Common myeloid progenitor, CD34-positive (primary cell): ENCODE results near the gene IQCE.

Experiments
- CTCF ChIA-PET: fragments of 350-600 bp; sonication (Branson Sonifier 250); formaldehyde crosslinking; loops from one replicate; lab custom pipeline; 2021; ENCODE audit warnings: antibody characterized with exemption; lab: Charles Lee
- POLR2A ChIA-PET: fragments of 350-600 bp; sonication (Branson Sonifier 250); formaldehyde crosslinking; loops from one replicate; lab custom pipeline; 2021; ENCODE audit warnings: antibody characterized with exemption; lab: Charles Lee
- DNase-seq, 3 donors: peaks; one replicate each; pipeline versions ENCODE4 v3.0.0 to v3.0.0-alpha.2; 2013
- H3K27ac ChIP-seq, 2 experiments: 1 replicate in 1 of 2; 2 replicates in 1 of 2; pipeline ENCODE4 v1.7.0; 2013; ENCODE audit warnings: inconsistent platforms in 2 of 2, low read length in 2 of 2, mild to moderate bottlenecking in 2 of 2, low read depth in 1 of 2, moderate library complexity in 1 of 2; ENCODE audit not compliant: severe bottlenecking in 2 of 2, insufficient read depth in 1 of 2, poor library complexity in 1 of 2
- H3K27me3 ChIP-seq, 5 experiments: replicated peaks in 2 of 5; 1 replicate in 3 of 5; 2 replicates in 2 of 5; pipeline versions ENCODE4 v1.6.1 to v1.7.0; 2013; ENCODE audit warnings: low read length in 4 of 5, mild to moderate bottlenecking in 2 of 5, moderate library complexity in 2 of 5, inconsistent platforms in 1 of 5; ENCODE audit not compliant: insufficient read depth in 5 of 5, control insufficient read depth in 4 of 5
- H3K36me3 ChIP-seq, 4 experiments: 1 replicate in 2 of 4; 2 replicates in 2 of 4; pipeline versions ENCODE4 v1.6.1 to v1.7.0; 2013; ENCODE audit warnings: low read length in 3 of 4, control low read depth in 1 of 4, mild to moderate bottlenecking in 1 of 4; ENCODE audit not compliant: control insufficient read depth in 4 of 4, insufficient read depth in 4 of 4
- H3K4me1 ChIP-seq, 4 experiments: 1 replicate in 3 of 4; 2 replicates in 1 of 4; pipeline versions ENCODE4 v1.6.1 to v1.7.1; 2013; ENCODE audit warnings: low read length in 3 of 4, mild to moderate bottlenecking in 3 of 4, control low read depth in 1 of 4, inconsistent platforms in 1 of 4, moderate library complexity in 1 of 4; ENCODE audit not compliant: control insufficient read depth in 4 of 4, insufficient read depth in 4 of 4; ENCODE audit errors: control extremely low read depth in 1 of 4
- H3K4me3 ChIP-seq, 7 experiments: 1 replicate in 4 of 7; 2 replicates in 3 of 7; pipeline versions ENCODE4 v1.5.1 to v1.7.0; 2013; ENCODE audit warnings: mild to moderate bottlenecking in 7 of 7, low read length in 6 of 7, moderate library complexity in 6 of 7, inconsistent platforms in 2 of 7, low read depth in 2 of 7, control low read depth in 1 of 7; ENCODE audit not compliant: insufficient read depth in 4 of 7, control insufficient read depth in 1 of 7; ENCODE audit errors: extremely low read depth in 1 of 7
- H3K9me3 ChIP-seq, 5 experiments: 1 replicate in 4 of 5; 2 replicates in 1 of 5; pipeline versions ENCODE4 v1.6.1 to v1.7.1; 2013; ENCODE audit warnings: low read length in 4 of 5, mild to moderate bottlenecking in 2 of 5, inconsistent platforms in 1 of 5, low read depth in 1 of 5, moderate library complexity in 1 of 5; ENCODE audit not compliant: control insufficient read depth in 4 of 5, insufficient read depth in 2 of 5; ENCODE audit errors: control extremely low read depth in 1 of 5
- WGBS: methylation state at CpG from one replicate; pipeline ENCODE4 v1.1.5; 2013; ENCODE audit not compliant: insufficient coverage; 5-methylcytosine and 5-hydroxymethylcytosine counted together

IQCE gene

DNA sequence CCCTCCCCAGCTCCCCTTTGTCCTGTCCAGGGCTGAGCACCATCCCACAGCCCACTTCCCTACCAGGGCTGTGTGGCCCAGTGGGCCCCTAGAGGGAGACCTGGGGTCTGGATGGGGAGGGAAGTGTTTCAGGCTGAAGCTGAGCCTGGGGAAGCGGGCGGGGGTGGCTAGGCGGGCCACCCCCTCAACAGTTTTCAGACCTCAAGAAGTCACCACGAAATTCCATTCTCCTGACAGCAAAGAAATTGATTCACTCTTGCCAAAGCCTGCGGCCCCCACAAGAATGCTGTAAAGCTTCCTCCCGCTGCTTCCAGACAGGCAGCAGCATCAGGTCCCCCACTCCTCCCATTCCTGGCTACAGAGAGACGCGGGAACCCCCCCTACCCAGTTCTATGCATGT is 41.8 kb upstream of the IQCE start:
- Histone ChIP-seq H3K27ac (no peak overlapping the region), H3K4me3 (no peak overlapping the region), H3K27me3 (peaks cover 0 to 4% (median 0%) of the 10 kb centered on the region in 5 experiments), H3K4me1 (peaks cover 7 to 58% (median 53%) of the 10 kb centered on the region in 4 experiments), H3K9me3 (no peaks in the 10 kb centered on the region), H3K36me3 (no peaks in the 10 kb centered on the region)
- DNase-seq, result no peak
- ChIA-PET CTCF (interaction anchor here (0.6 to 1.3 kb wide), 4 partner anchors 9 to 48 kb away, joined by 3 to 5 read pairs (median 4); no protein-coding TSS in a partner anchor), POLR2A (no interaction called here)
- 66% methylated on average over 8 of the region's 8 CpGs for WGBS

DNA sequence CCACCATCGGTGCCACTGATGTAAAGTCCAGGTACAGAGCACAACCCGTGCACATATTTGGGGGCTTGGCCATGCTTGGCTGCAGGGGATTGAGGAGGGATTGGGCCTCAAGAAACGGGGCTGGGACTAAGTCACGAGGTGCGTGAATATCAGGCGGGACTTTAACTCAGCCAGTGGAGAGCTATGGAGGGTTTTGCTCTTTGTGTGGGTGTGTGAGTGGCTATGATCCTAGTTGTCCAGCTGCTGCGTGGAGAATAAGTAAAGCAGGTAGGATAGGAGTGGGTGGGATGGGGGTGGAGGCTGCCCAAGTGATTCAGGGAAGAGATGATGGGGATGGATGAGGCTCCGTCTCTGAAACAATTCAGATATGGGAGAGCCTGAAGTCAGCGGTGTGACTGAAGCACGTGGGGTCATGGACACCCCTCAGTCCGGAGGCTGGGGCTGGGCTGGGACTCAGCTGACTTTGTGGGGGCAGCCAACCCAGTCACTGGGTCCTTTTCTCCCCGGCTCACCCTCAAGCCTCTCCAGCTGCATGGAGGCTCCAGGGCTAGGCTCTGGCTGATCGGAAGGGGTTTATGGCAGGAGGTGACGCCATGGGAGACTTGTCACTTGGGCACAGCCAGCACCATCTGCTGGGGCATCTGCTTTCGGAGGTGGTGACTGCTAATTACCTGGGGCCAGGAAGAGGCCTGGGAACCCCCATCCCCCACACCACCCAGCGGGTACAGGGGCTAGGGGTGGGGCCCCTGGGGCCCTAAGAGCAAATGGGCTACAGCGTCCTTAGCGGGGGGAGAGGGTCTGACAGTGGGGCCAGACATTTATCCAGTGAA is 40.9 kb upstream of the IQCE start:
- ChIA-PET CTCF (interaction anchor here (0.7 to 1.3 kb wide), 5 partner anchors 8 to 20 kb away, joined by 3 to 5 read pairs (median 4); no protein-coding TSS in a partner anchor), POLR2A (interaction anchor here (0.5 kb wide), 1 partner anchor 220 kb away, joined by 3 read pairs; no protein-coding TSS in a partner anchor)
- H3K4me3 ChIP-seq, result no peak overlapping the region
- 97% methylated on average over 14 of the region's 18 CpGs for WGBS
- H3K27ac ChIP-seq, result no peak overlapping the region
- no peak for DNase-seq
- H3K36me3 ChIP-seq, result no peaks in the 10 kb centered on the region
- peaks cover 5 to 58% (median 53%) of the 10 kb centered on the region in 4 experiments for H3K4me1 ChIP-seq
- no peaks in the 10 kb centered on the region for H3K9me3 ChIP-seq
- peaks cover 0 to 4% (median 0%) of the 10 kb centered on the region in 5 experiments for H3K27me3 ChIP-seq

DNA sequence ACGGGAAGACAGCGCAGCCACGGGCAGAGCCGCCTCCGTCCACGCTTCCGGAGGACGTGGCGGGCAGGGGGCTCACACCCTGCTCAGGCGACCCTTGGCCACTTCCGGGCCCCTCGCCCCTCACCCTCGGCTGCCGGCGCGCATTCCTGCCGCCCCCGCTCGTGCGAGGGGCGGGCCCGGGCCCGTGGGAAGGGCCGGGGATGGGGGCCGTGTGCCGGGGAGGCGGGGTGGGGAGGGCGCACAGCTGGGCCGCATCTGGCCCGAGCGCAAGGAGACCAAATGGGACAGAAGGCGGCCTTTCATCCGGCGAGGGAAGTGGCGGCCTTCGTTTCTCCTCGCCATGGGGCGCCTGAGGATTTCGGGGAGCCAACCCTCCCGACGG is 40.1 kb upstream of the IQCE start:
- Histone ChIP-seq H3K36me3 (no peaks in the 10 kb centered on the region), H3K9me3 (no peaks in the 10 kb centered on the region), H3K27me3 (peaks cover 0 to 4% (median 0%) of the 10 kb centered on the region in 5 experiments), H3K4me1 (peaks cover 5 to 66% (median 57%) of the 10 kb centered on the region in 4 experiments), H3K4me3 (peak overlapping the region in 6 of 7 experiments; percentile 13 to 78 (median 62)), H3K27ac (no peak overlapping the region)
- POLR2A ChIA-PET, result no interaction called here
- WGBS, result 6% methylated on average over 37 of the region's 41 CpGs
- DNase-seq, result no peak
- CTCF ChIA-PET, result no interaction called here

DNA sequence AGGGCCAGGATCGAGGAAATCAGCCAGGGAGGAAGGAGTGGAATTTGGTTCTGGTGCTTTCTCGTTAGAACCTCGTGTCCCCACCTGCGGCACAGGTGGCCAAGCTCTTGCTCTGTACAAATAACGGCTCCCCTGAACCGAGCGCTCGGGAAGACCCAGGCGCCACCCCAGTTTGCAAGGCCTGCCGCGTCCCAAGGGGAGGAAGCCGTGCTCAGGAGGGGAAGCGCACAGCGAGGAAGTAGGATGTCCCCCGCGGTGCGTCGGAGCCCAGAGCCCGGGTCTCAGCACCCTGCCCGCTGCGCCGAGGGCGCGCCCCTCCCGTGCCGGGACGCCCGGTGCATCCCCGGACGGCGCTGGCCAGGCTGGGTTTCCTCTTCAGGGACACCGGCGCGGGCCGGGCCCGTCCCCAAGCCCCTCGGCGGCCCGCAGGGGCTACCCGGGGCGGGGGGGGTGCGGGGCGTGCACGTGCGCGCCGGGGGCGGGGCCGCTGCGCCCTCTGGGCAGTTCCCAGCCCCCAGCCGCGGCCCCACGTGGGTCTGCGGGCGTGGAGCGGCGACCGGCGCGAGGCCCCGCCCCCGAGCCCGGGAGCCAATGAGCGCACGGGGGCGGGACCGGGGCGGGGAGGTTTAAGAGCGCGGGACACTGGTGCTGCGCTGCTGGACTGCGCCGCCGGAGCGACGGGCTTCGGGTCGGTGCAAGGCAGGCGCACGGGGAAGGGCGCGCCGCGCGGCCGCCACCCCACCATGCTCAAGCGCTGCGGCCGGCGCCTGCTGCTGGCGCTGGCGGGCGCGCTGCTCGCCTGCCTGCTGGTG is 39.5 kb upstream of the IQCE start, which contains the start of gene LFNG:
LFNG (plus strand) TSS at position 656 of the 812 bp plus-strand sequence; CDS start at position 744, 88 bp downstream.
- no peaks in the 10 kb centered on the region for H3K36me3 ChIP-seq
- peak within 1 kb of the TSS; percentile 22 to 78 (median 71) for H3K4me3 ChIP-seq
- no peak within 1 kb of the TSS for H3K27ac ChIP-seq
- peak; percentile 76 to 85 (median 80) for DNase-seq
- 0% methylated on average over 85 of the region's 95 CpGs for whole genome bisulfite sequencing
- H3K9me3 ChIP-seq, result no peaks in the 10 kb centered on the region
- ChIA-PET POLR2A (interaction anchor here (1.2 to 2.0 kb wide), 2 partner anchors 8 to 11 kb away, joined by 3 to 13 read pairs; no protein-coding TSS in a partner anchor), CTCF (no interaction called here)
- H3K27me3 ChIP-seq, result peaks cover 0 to 4% (median 0%) of the 10 kb centered on the region in 5 experiments
- peaks cover 5 to 72% (median 63%) of the 10 kb centered on the region in 4 experiments for H3K4me1 ChIP-seq

DNA sequence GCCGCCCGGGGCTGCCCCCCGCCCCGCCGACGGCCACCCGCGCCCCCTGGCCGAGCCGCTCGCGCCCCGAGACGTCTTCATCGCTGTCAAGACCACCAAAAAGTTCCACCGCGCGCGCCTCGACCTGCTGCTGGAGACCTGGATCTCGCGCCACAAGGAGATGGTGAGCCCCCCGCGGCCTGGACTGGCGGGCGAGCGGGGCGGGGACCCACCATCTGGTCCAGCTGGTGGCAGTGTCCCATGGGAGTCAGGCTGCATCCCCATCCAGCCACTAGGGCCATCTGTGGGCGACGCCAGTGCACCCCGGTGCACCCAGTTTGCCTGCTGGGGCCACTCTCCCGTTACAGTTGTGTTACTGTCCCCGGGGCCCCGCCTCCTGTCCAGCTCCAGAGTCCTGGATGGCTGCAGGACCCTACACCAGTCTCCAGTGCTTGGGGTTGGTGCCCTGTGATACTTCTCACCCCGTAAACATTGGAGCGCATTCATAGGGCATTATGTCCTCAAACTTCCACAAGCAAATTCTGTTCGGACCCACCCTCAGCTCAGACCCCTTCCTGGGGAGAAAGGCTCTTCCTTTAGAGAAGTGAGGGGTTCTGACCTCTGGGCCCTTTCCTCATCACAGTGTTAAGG is 38.5 kb upstream of the IQCE start:
- peaks cover 0 to 4% (median 0%) of the 10 kb centered on the region in 5 experiments for H3K27me3 ChIP-seq

DNA sequence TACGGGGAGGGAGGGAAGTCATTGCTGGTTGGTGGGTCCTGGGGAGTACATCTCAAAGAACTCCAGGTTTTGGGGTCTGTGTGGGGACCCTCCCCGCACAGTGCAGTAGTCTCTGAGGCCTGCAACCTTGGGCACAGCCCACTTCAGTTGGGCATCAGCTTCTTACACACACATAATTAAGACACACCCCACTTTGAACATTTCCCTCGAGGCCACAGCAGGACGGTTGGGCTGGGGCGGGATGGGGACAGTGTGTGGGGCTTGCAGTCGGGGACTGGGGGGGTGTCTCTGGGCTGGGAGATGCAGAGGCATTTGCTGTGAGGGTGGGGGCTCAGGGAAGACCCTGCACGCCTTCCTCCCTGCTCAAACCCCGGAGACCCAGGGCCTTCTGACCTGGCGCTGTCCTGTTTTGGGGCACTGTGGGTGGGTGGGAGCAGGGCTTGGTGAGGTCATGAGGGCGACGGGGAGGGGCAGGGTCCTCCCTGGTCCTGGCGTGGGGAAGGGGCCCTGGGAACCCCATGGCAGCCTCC is 38.0 kb upstream of the IQCE start:
- ChIA-PET CTCF (interaction anchor here (1.0 to 3.4 kb wide), 2 partner anchors 9 to 22 kb away, joined by 4 to 12 read pairs; no protein-coding TSS in a partner anchor), POLR2A (interaction anchor here (1.6 to 2.0 kb wide), 2 partner anchors 9 to 10 kb away, joined by 5 to 13 read pairs; no protein-coding TSS in a partner anchor)
- Histone ChIP-seq H3K27me3 (peaks cover 0 to 4% (median 0%) of the 10 kb centered on the region in 5 experiments), H3K4me3 (peak overlapping the region in 6 of 7 experiments; percentile 52 to 78 (median 71)), H3K27ac (no peak overlapping the region), H3K4me1 (peaks cover 5 to 87% (median 78%) of the 10 kb centered on the region in 4 experiments), H3K36me3 (peaks cover 0 to 9% (median 2%) of the 10 kb centered on the region in 4 experiments), H3K9me3 (no peaks in the 10 kb centered on the region)
- 12% methylated on average over 3 of the region's 12 CpGs for WGBS
- peak in 2 of 3 donors; percentile 48 to 63 for DNase-seq

More for the DNA sequence above, 38.5 kb upstream of the IQCE start:
- ChIA-PET POLR2A (interaction anchor here (1.2 to 2.0 kb wide), 3 partner anchors 9 to 12 kb away, joined by 3 to 13 read pairs (median 5); no protein-coding TSS in a partner anchor), CTCF (interaction anchor here (3.4 kb wide), 1 partner anchor 9 kb away, joined by 12 read pairs; no protein-coding TSS in a partner anchor)
- H3K4me3 ChIP-seq, result peak overlapping the region; percentile 18 to 78 (median 71)
- WGBS, result 1% methylated on average over 32 of the region's 37 CpGs
- H3K4me1 ChIP-seq, result peaks cover 5 to 81% (median 72%) of the 10 kb centered on the region in 4 experiments
- peaks cover 0 to 3% (median 1%) of the 10 kb centered on the region in 4 experiments for H3K36me3 ChIP-seq
- H3K9me3 ChIP-seq, result no peaks in the 10 kb centered on the region
- DNase-seq, result no peak
- H3K27ac ChIP-seq, result no peak overlapping the region
